ENCODE measurements around the gene CD83.

DNA sequence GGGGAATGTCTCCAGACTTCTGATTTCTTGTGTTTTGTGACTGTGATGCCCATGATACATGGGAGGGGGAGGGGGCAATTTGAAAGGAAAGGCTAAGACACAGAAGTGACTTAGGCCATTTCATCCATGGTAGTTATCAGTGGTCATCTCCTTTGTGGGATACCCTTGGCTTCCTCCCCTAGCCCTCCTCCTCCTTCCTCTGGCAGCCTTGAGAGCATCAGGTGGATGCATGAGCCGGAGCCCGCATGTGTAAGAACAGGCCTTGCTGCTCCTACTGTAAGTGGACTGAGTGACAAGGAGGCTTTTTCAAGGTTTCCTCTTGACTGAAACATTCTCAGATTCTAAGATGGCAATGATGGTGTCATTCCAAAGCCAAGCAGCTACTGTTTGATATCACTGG lies 874 bp downstream of the CD83 start:
- TF ChIP-seq CHD4 (IDR thresholded peaks at IDR 0.05; ENCODE audit: insufficient read depth, insufficient replicate concordance, low read depth, low read length, poor library complexity, severe bottlenecking) (no peak), CBX1 (IDR thresholded peaks at IDR 0.05; ENCODE audit: low read depth) (no peak), ZNF121 (CRISPR knock-in tag; conservative IDR thresholded peaks at IDR 0.05) (no peak), ETV6 (IDR thresholded peaks at IDR 0.05; ENCODE audit: borderline replicate concordance in 1 of 2, low read depth in 2 of 2, low read length in 1 of 2) (no peak), ETV6 (CRISPR knock-in tag; IDR thresholded peaks at IDR 0.05; ENCODE audit: borderline replicate concordance) (no peak)
- TF ChIP-seq, protein P1, sequence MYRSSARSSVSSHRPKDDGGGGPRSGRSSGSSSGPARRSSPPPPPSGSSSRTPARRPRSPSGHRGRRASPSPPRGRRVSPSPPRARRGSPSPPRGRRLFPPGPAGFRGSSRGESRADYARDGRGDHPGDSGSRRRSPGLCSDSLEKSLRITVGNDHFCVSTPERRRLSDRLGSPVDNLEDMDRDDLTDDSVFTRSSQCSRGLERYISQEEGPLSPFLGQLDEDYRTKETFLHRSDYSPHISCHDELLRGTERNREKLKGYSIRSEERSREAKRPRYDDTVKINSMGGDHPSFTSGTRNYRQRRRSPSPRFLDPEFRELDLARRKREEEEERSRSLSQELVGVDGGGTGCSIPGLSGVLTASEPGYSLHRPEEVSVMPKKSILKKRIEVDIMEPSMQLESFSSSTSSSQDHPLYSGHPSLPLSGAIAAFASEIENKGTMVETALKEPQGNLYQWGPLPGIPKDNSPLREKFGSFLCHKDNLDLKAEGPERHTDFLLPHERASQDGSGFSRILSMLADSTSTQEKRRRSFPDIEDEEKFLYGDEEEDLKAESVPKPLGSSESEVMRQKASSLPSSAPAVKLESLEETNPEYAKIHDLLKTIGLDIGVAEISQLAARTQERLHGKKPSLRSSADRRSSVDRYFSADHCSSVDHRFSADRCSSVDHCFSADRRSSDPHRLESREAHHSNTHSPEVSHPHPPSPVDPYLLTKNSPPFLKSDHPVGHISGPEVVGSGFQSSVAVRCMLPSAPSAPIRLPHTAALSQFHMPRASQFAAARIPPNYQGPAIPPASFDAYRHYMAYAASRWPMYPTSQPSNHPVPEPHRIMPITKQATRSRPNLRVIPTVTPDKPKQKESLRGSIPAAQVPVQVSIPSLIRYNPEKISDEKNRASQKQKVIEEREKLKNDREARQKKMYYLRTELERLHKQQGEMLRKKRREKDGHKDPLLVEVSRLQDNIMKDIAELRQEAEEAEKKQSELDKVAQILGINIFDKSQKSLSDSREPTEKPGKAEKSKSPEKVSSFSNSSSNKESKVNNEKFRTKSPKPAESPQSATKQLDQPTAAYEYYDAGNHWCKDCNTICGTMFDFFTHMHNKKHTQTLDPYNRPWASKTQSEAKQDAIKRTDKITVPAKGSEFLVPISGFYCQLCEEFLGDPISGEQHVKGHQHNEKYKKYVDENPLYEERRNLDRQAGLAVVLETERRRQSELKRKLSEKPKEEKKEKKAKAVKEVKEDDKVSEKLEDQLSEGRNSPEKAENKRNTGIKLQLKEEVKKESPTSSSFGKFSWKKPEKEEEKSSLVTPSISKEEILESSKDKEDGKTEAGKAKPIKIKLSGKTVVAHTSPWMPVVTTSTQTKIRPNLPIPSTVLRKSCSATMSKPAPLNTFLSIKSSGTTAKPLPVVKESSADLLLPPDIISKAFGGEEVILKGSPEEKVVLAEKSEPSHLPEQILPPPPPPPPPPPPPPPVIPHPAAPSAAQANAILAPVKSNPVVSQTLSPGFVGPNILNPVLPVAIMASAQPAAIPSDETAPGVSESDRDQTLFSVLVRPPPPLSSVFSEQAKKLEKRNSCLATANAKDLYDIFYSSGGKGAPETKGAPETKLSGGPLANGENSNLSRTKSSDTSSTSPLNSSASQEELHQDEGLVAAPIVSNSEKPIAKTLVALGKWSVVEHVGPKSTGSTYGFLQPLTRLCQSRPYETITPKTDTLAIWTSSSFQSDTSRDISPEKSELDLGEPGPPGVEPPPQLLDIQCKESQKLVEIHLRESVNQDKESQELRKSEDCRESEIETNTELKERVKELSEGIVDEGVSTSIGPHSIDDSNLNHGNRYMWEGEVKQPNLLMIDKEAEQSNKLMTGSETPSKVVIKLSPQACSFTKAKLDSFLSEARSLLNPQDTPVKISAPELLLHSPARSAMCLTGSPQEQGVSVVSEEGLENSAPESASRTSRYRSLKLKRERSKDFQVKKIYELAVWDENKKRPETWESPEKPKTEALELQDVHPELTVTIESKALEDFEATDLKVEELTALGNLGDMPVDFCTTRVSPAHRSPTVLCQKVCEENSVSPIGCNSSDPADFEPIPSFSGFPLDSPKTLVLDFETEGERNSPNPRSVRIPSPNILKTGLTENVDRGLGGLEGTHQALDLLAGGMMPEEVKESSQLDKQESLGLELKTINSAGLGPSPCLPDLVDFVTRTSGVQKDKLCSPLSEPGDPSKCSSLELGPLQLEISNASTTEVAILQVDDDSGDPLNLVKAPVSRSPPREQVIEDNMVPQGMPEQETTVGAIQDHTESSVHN (IDR thresholded peaks at IDR 0.05; ENCODE audit: borderline replicate concordance in 1 of 2, low read depth in 1 of 2) = no peak

Data from K562 (cell line).